Muscle layer of colon (tissue), 2 donors: ENCODE measurements around the gene PHACTR3.

Experiments used
- H3K27ac ChIP-seq: one replicate; pipeline ENCODE4 v1.7.0; 2013; ENCODE audit warnings: low read depth, mild to moderate bottlenecking, low read length, moderate library complexity
- H3K27me3 ChIP-seq, 2 donors: one replicate each; pipeline ENCODE4 v1.7.0; 2013; ENCODE audit warnings: low read length in 2 of 2, mild to moderate bottlenecking in 2 of 2; ENCODE audit not compliant: insufficient read depth in 2 of 2, control insufficient read depth in 1 of 2
- H3K36me3 ChIP-seq: one replicate; pipeline ENCODE4 v1.7.0; 2013; ENCODE audit warnings: mild to moderate bottlenecking, low read length; ENCODE audit not compliant: insufficient read depth
- H3K4me1 ChIP-seq: one replicate; pipeline ENCODE4 v1.7.0; 2013; ENCODE audit warnings: mild to moderate bottlenecking, low read length; ENCODE audit not compliant: insufficient read depth
- H3K4me3 ChIP-seq, 2 donors: one replicate each; pipeline ENCODE4 v1.7.0; 2013; ENCODE audit warnings: low read length in 2 of 2, low read depth in 1 of 2, mild to moderate bottlenecking in 1 of 2, moderate library complexity in 1 of 2
- H3K9ac ChIP-seq: one replicate; pipeline ENCODE4 v1.7.0; 2013; ENCODE audit warnings: low read length
- H3K9me3 ChIP-seq: one replicate; pipeline ENCODE4 v1.7.0; 2013; ENCODE audit warnings: mild to moderate bottlenecking, low read length
- donor health status: abdominal sarcoma.
- donor health status: Adenocarcinoma of cecum.

The PHACTR3 gene

GRCh38 chr20:59805786-59806577 lies 201.6 kb downstream of the PHACTR3 start:
- H3K4me3 ChIP-seq, result no peak overlapping the region
- H3K9me3 ChIP-seq, result no peaks in the 10 kb centered on the region
- no peaks in the 10 kb centered on the region for H3K27me3 ChIP-seq
- H3K9ac ChIP-seq, result no peak overlapping the region
- no peaks in the 10 kb centered on the region for H3K4me1 ChIP-seq
- no peak overlapping the region for H3K27ac ChIP-seq
- H3K36me3 ChIP-seq, result no peaks in the 10 kb centered on the region

GRCh38 chr20:59806578-59806975 lies 202.2 kb downstream of the PHACTR3 start:
- Histone ChIP-seq H3K9me3 (no peaks in the 10 kb centered on the region), H3K4me3 (no peak overlapping the region), H3K4me1 (no peaks in the 10 kb centered on the region), H3K27ac (no peak overlapping the region), H3K9ac (no peak overlapping the region), H3K27me3 (no peaks in the 10 kb centered on the region), H3K36me3 (no peaks in the 10 kb centered on the region)

DNA sequence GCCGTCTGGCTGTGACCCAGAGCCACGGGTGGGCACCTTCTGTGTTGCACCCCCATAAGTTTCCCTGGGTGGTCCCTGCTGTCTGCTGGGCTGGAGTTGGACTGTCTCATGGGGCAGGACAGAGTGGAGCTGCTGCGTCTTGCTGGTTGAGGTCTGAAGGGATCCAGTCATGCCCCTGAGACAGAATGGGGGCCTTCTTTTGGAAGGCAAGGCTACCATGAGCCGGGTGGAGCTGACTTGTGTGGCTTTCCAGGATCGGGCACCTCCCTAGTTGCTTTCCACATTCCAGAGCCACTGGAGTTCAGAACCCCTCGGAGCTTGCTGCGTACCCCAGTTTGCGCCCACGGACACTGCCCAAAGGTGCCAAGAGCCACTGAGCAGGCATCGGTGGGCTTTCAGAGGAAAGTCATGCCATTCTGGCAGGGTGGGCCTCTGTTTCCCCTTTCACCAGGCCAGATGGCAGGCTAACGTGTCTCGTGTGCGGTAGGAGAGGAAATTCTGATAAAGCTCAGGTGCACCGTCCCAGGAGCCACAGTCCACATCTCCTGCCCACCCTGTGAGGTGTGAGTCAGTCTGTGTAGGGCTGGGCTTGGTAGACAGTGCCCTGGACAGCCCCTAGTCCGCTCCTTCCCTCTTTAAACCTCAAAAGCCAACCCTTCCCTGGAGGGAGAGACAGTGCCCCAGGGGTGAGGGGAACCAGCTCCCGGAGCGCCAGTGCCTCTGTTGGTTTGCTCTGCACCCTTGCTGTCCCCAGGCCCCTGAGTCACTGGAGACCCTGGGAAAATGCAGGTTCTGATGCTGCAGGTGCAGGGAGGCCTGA lies 203.8 kb downstream of the PHACTR3 start:
- Histone ChIP-seq H3K4me3 (no peak overlapping the region), H3K36me3 (no peaks in the 10 kb centered on the region), H3K9ac (no peak overlapping the region), H3K9me3 (no peaks in the 10 kb centered on the region), H3K27me3 (no peaks in the 10 kb centered on the region), H3K27ac (no peak overlapping the region), H3K4me1 (no peaks in the 10 kb centered on the region)

- H3K9ac ChIP-seq, result no peak overlapping the region
- H3K9me3 ChIP-seq, result no peaks in the 10 kb centered on the region
- no peak overlapping the region for H3K27ac ChIP-seq
- H3K4me3 ChIP-seq, result no peak overlapping the region
- no peaks in the 10 kb centered on the region for H3K27me3 ChIP-seq
- no peaks in the 10 kb centered on the region for H3K4me1 ChIP-seq
- no peaks in the 10 kb centered on the region for H3K36me3 ChIP-seq
Observed at GRCh38 chr20:59808729-59809381, 204.5 kb downstream of the PHACTR3 start.

DNA sequence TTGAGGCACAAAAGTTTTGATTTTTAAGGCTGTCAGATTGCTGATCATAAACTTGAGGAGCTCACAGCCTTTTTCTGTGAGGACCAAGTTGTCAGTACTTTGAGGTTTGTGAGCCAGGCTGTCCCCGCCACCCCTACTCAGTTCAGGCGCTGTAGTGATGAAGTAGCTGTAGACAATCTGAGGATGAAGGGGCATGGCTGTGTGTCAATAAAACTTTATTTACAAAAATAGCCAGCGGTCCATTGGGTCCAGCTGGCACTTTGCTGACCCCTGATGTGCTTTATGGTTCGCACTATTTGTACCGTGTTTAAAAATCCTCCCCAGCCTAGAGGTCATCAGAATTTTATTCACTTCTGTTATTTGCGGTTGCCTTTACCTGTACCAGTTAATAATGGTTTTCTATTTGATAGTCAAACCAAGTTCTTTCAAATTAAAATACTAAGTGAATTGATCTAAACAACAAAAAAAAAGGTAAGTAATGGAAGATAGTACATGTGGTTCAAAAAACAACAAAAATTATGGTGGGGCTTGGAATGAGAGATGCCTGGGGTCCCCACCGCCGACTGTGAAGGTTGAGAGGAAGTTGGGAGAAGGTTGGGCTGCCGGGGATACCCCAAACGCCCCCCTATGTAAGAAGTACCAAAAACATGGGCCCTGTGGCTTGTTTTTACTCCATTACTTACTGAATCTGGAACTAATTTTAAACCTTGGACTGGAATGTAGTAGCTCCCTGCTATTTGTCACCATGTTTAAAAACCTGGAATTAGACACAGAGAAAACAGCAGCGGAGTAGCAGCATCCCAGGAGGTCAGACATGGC lies 205.5 kb downstream of the PHACTR3 start:
- no peaks in the 10 kb centered on the region for H3K9me3 ChIP-seq
- no peaks in the 10 kb centered on the region for H3K4me1 ChIP-seq
- no peaks in the 10 kb centered on the region for H3K36me3 ChIP-seq
- no peaks in the 10 kb centered on the region for H3K27me3 ChIP-seq
- H3K9ac ChIP-seq, result no peak overlapping the region
- H3K4me3 ChIP-seq, result no peak overlapping the region
- no peak overlapping the region for H3K27ac ChIP-seq

DNA sequence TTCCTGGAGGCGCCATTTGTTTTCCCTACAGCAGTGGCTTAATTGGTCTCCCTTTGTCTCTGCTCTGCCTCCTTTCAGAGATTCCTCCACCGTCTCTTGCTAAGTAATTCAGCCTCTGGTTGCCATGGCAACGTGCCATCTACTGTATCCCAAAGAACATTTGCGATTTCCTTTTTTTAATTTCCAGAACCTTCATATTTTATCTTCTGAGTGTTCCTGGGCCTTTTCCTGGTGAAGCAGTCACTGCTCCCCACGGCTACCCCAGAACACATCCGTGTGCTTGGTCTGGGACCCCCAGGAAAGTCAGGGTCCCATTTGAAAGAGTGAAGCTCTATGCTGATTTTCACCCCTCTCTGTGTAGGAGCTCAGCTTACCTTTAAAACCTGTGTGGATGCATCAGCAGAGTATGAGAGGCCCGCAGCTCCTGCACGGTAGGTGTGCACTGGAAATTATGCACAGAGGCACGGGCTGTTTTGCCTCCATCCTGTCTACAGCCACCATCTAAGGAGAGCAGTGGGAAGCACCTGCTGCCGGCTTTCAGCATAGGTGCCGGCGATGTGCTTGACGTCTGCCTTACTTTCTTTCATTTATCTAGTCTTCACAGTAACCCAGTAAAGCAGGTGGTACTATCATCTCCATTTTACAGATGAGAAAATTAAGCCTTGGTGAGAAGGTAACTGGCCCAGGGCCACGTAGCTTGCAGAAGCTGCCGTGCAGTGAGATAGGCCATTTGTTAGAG lies 206.3 kb downstream of the PHACTR3 start:
- H3K4me1 ChIP-seq, result no peaks in the 10 kb centered on the region
- no peak overlapping the region for H3K4me3 ChIP-seq
- H3K9ac ChIP-seq, result no peak overlapping the region
- no peaks in the 10 kb centered on the region for H3K9me3 ChIP-seq
- H3K36me3 ChIP-seq, result no peaks in the 10 kb centered on the region
- no peaks in the 10 kb centered on the region for H3K27me3 ChIP-seq
- H3K27ac ChIP-seq, result no peak overlapping the region

- Histone ChIP-seq H3K9ac (no peak overlapping the region), H3K4me1 (no peaks in the 10 kb centered on the region), H3K27me3 (no peaks in the 10 kb centered on the region), H3K27ac (no peak overlapping the region), H3K4me3 (no peak overlapping the region), H3K9me3 (no peaks in the 10 kb centered on the region), H3K36me3 (no peaks in the 10 kb centered on the region)
Observed at GRCh38 chr20:59811681-59812171, 207.4 kb downstream of the PHACTR3 start.

GRCh38 chr20:59812286-59813125 lies 208.2 kb downstream of the PHACTR3 start:
- Histone ChIP-seq H3K4me3 (no peak overlapping the region), H3K36me3 (no peaks in the 10 kb centered on the region), H3K27me3 (no peaks in the 10 kb centered on the region), H3K9ac (no peak overlapping the region), H3K9me3 (no peaks in the 10 kb centered on the region), H3K4me1 (no peaks in the 10 kb centered on the region), H3K27ac (no peak overlapping the region)

DNA sequence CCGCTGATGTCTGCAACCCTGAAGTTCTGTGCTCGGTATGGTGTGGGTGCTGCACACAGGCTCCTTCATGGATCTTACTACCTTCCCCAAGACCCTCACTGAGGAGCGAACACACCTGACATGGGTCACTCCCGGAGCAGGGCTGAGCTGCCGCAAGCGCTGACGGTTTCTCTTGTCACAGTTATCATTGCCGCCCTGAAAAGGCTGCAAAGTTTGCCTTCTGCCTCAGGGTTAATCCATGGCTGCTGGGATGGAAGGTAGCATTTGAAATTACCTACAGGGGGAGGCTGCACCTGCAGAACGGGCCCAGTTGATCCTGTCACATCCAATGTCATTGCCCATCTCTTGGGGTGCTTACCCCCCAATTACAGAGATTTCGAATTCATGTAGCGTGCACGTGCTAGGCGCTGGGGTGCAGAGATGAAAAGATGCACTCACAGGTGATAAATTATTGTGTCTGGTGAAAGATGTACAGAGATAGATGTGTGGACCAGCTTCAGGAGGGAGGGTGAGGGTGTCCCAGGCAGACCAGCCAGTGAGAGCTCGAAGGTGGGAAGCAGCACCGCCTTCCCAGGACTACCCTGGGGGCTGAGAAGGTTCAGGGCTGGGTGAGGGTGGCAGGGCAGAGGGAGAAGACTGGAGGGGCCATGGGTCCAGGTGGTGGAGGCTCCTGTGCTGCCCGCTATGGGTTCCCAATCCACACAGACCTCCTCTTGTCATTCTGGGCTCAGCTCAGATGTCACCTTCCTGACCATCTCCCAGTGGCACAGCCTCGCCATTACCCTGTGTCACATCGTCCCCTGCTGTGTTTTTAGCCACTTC lies 209.0 kb downstream of the PHACTR3 start:
- Histone ChIP-seq H3K4me3 (no peak overlapping the region), H3K36me3 (no peaks in the 10 kb centered on the region), H3K27ac (no peak overlapping the region), H3K4me1 (no peaks in the 10 kb centered on the region), H3K27me3 (no peaks in the 10 kb centered on the region), H3K9me3 (no peaks in the 10 kb centered on the region), H3K9ac (no peak overlapping the region)
